ENCODE measurements around the gene CDYL2.

CDYL2 gene

DNA sequence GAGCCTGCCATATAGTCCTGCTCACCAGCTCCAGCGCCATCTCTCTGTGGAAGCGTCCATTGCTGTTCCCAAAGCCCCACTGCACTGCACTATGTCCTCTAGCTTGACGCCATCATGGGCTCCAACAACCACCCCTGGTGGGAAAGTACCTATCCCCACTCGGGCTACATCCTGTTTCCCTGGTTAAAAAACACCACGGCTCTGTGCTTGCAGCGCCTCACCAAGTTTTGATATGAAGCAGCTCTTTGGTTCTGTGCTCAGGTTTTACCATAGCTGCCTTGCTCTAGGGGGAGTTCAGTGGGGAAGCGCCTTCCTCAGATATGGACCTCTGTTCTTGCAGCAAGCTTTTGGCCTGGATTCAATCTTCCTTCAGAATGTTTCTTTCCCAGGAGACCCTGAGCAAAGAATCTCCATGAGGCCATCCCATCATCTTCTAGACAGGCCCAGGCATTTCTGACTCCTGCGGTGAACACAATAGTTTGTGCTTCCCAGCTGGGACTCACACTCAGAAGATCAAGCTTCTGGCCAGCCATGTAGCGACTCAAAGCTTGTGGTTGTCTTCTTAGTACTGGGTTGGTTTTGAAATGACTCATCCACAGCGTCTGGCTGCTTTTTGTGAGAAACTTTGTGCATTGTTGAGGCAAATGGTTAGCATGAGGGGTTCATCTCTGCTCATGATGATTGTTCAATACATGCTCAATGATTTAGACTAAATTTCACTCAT is 224.1 kb downstream of the CDYL2 start:
- H3K27ac ChIP-seq = no peak overlapping the region

DNA sequence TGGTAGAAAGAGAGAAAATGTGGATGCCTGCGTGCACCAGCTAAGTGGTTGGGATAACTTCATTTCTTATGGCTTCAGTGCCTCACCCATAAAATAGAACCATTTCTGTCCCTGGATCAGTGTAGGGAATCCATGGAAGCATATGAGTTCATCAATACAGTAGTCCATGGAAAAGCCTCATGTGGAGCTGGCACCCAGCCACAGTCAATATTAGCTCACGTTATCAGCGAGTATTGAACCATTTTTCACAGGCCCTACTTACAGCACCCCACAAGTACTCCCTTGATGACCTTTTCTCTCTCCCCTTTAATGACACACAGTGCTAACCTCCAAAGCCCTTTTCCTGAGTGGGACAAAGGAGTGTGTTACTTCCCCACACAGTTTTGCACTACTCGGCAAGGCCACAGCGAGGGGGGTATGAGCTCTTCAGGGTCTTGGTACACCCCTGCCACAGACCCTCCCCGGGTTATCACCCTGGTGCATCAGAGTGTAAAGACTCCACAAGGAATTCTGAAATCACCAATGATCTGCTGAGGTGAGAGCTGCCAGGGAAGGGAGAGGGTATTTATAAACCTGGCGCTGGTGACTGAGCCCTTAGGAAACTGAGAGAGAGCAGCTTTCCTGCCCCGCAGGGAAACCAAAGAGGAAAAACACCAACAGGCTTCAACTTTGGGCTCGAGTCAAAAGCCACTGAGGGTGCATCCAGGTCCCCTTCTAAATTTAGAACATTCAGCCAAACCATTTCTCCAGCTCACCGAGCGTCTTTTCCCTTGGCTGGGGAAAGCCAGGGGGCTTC is 226.7 kb downstream of the CDYL2 start:
- no peak overlapping the region for H3K27ac ChIP-seq
- TF ChIP-seq, protein P1, sequence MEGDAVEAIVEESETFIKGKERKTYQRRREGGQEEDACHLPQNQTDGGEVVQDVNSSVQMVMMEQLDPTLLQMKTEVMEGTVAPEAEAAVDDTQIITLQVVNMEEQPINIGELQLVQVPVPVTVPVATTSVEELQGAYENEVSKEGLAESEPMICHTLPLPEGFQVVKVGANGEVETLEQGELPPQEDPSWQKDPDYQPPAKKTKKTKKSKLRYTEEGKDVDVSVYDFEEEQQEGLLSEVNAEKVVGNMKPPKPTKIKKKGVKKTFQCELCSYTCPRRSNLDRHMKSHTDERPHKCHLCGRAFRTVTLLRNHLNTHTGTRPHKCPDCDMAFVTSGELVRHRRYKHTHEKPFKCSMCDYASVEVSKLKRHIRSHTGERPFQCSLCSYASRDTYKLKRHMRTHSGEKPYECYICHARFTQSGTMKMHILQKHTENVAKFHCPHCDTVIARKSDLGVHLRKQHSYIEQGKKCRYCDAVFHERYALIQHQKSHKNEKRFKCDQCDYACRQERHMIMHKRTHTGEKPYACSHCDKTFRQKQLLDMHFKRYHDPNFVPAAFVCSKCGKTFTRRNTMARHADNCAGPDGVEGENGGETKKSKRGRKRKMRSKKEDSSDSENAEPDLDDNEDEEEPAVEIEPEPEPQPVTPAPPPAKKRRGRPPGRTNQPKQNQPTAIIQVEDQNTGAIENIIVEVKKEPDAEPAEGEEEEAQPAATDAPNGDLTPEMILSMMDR (conservative IDR thresholded peaks at IDR 0.05) = no peak

More for the DNA sequence above, 224.1 kb downstream of the CDYL2 start:
- TF ChIP-seq, protein P1 (conservative IDR thresholded peaks at IDR 0.05) = no peak

DNA sequence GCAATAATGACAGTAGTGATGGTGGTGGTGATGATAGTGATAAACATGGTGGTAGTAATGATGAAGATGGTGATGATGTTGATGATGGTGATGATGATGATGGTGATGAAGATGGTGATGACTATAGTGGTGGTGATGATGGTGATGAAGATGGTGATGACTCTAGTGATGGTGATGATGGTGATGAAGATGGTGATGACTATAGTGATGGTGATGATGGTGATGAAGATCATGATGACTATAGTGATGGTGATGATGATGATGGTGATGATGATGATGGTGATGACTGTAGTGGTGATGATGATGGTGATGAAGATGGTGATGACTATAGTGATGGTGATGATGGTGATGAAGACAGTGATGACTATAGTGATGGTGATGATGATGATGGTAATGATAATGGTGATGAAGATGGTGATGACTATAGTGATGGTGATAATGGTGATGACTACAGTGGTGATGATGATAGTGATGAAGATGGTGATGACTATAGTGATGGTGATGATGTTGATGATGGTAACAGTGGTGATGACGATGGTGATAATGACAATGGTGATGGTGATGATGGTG is 228.0 kb downstream of the CDYL2 start:
- no peak overlapping the region for H3K27ac ChIP-seq
- TF ChIP-seq, protein P1 (conservative IDR thresholded peaks at IDR 0.05) = no peak

DNA sequence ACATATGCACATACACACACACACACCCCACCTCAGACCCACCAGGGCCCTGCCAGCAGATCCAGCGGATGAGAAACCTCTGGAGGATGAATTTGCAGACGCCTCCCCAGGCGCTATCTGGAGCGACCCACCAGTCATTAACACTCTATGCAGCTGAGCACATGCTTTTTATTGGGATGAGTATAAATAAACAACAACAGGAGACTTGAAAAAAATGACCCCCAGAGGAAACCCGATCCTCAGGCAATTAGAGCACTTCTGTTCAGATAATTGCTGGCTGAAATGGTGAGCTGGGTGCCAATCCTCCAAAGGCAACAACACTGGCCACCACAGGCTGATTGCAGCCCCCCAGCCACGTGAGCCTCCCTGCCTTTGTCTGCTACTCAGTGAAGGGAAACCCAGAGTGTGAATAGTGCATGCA is 230.7 kb downstream of the CDYL2 start:
- TF ChIP-seq, protein P1 (conservative IDR thresholded peaks at IDR 0.05) = no peak
- no peak overlapping the region for H3K27ac ChIP-seq

DNA sequence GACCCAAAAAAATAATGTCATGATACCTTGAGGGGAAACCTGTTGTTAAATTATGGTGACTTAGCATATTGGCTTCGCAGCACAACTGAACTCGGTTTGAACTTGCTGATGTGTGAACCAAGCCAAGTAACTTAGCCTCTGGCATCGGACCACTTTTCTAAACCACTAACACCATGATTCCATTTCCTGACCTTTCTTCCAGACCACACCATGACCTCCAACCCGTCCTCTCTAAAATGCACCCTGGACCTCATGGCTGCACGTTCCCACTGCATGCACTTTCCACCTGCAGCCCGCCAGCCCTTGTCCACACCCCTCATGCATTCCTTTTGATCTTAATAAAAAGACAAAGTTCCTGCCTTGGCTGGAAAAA is 234.3 kb downstream of the CDYL2 start:
- TF ChIP-seq, protein P1 (conservative IDR thresholded peaks at IDR 0.05) = no peak
- H3K27ac ChIP-seq = no peak overlapping the region

DNA sequence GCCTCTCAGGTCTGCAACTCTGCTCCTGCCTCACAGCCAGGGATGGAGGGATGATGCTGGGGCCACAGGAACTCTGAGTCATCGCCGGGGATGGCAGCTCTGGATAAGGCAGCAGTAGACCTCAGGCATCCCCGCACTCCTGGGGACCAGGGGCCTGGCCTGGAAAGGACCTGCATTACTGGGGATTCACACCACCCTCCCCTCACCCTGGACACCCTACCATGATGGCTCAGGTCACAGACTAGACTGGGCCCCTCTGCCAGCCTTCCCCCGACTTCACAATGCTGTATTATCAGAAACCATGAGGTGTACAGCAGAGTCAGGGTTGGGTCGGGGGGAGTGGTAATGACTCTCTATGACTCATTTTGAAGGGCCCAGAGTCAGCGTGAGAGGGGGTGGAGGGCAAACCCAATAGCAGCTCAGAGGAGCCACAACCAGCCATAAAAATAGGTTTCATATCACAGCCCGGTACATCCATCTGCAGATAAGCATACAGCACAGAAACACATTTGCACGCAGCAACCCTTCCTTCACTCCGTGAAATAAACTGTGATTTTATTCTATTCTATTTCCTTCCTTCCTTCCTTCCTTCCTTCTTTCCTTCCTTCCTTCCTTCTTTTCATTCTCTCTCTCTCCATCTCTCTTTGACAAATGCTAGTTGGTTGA is 234.8 kb downstream of the CDYL2 start:
- no peak overlapping the region for H3K27ac ChIP-seq
- TF ChIP-seq, protein P1 (conservative IDR thresholded peaks at IDR 0.05) = no peak

DNA sequence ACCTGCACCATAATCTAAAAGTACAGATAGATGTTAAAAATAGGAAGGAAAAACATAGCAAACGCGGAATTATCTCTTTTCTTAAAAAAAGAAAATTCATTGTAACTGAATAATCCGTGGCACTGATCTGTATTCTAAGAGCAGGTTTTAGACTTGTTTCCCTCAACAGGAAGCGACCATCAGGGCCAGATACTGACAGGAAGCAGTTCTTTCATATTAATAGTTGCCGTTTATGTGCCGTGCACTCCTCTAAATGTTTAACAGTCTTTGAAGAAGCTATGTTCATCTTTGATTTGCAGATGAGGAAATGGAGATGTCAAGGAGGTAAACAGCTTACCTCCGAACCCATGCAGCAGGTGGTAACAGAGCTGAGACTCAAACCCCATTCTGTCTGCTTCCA is 240.0 kb downstream of the CDYL2 start:
- H3K27ac ChIP-seq = peak overlapping the region; percentile 13; the same call in 1 of the 2 replicates
- TF ChIP-seq, protein P1 (conservative IDR thresholded peaks at IDR 0.05) = no peak

Data from VCaP (cell line).